Progenitor cell of endocrine pancreas (in vitro differentiated cells): Measurements from ENCODE around the gene GPAM. TPM values are rescaled to one million over a fixed set of nuclear protein-coding genes. Genes with fewer than 3 reads are reported as not detected.

Source experiments
- DNase-seq: peaks from one replicate; pipeline ENCODE4 v3.0.0; 2021; ENCODE audit warnings: low spot score; ENCODE audit not compliant: unreplicated experiment
- H3K27ac Mint-ChIP-seq: 2 replicates; pipeline ENCODE4 v1.8.0; 2021; ENCODE audit warnings: mild to moderate bottlenecking, moderate library complexity, mixed read lengths
- H3K27me3 Mint-ChIP-seq: 2 replicates; pipeline ENCODE4 v1.8.0; 2021; ENCODE audit warnings: mixed read lengths
- H3K36me3 Mint-ChIP-seq: 2 replicates; pipeline ENCODE4 v1.8.0; 2022; ENCODE audit warnings: mixed read lengths; ENCODE audit not compliant: insufficient read depth
- H3K4me1 Mint-ChIP-seq: 2 replicates; pipeline ENCODE4 v1.8.0; 2021; ENCODE audit warnings: low read depth, mixed read lengths
- H3K4me3 Mint-ChIP-seq: 2 replicates; pipeline ENCODE4 v1.8.0; 2021; ENCODE audit warnings: low read depth, mild to moderate bottlenecking, moderate library complexity, mixed read lengths
- H3K9me3 Mint-ChIP-seq: 2 replicates; pipeline ENCODE4 v1.8.0; 2021; ENCODE audit warnings: low read depth, mixed read lengths
- CTCF ChIP-seq: fragments of 200-600 bp; sonication (generic); IDR thresholded peaks from one replicate; pipeline ENCODE4 v1.5.0; 2021; ENCODE audit warnings: antibody characterized with exemption, mild to moderate bottlenecking; ENCODE audit not compliant: unreplicated experiment
- total RNA-seq: library from RNA; stranded (reverse); gene quantifications from 2 replicates; pipeline ENCODE4 v1.2.1, GENCODE V29; 2021

The GPAM gene
- total RNA-seq, 1 donor from 2014 or later: 20.1 TPM

- H3K4me1 Mint-ChIP-seq: peaks cover 17% of the 10 kb centered on the region
- no peak overlapping the region for H3K4me3 Mint-ChIP-seq
- H3K27me3 Mint-ChIP-seq: peaks cover 22% of the 10 kb centered on the region
- H3K9me3 Mint-ChIP-seq: peaks cover 12% of the 10 kb centered on the region
- no peak overlapping the region for H3K27ac Mint-ChIP-seq
- H3K36me3 Mint-ChIP-seq: no peaks in the 10 kb centered on the region
- DNase-seq: no peak
- TF ChIP-seq CTCF: no peak
These were observed 34.4 kb upstream of the GPAM start for GRCh38 chr10:112218036-112218390.

- Mint-ChIP-seq H3K27me3 (peaks cover 22% of the 10 kb centered on the region), H3K4me1 (peaks cover 17% of the 10 kb centered on the region), H3K9me3 (peaks cover 12% of the 10 kb centered on the region), H3K27ac (no peak overlapping the region), H3K36me3 (no peaks in the 10 kb centered on the region), H3K4me3 (no peak overlapping the region)
- TF ChIP-seq CTCF: no peak
- DNase-seq: no peak
These were observed 33.9 kb upstream of the GPAM start for GRCh38 chr10:112217386-112218035.

GRCh38 chr10:112216966-112217365 lies 33.4 kb upstream of the GPAM start:
- no peak for DNase-seq

GRCh38 chr10:112216151-112216550 lies 32.6 kb upstream of the GPAM start:
- DNase-seq: no peak
- no peak for TF ChIP-seq CTCF
- no peak overlapping the region for H3K27ac Mint-ChIP-seq
- peaks cover 17% of the 10 kb centered on the region for H3K4me1 Mint-ChIP-seq
- no peak overlapping the region for H3K4me3 Mint-ChIP-seq
- H3K9me3 Mint-ChIP-seq: peaks cover 12% of the 10 kb centered on the region
- H3K27me3 Mint-ChIP-seq: peaks cover 31% of the 10 kb centered on the region
- no peaks in the 10 kb centered on the region for H3K36me3 Mint-ChIP-seq

More at GRCh38 chr10:112216966-112217365, 33.4 kb upstream of the GPAM start:
- peaks cover 17% of the 10 kb centered on the region for H3K4me1 Mint-ChIP-seq
- TF ChIP-seq CTCF: no peak
- no peak overlapping the region for H3K4me3 Mint-ChIP-seq
- peaks cover 23% of the 10 kb centered on the region for H3K27me3 Mint-ChIP-seq
- peaks cover 12% of the 10 kb centered on the region for H3K9me3 Mint-ChIP-seq
- no peaks in the 10 kb centered on the region for H3K36me3 Mint-ChIP-seq
- no peak overlapping the region for H3K27ac Mint-ChIP-seq

GRCh38 chr10:112215342-112215774 lies 31.8 kb upstream of the GPAM start:
- no peak for TF ChIP-seq CTCF
- peaks cover 17% of the 10 kb centered on the region for H3K4me1 Mint-ChIP-seq

More at GRCh38 chr10:112215342-112215774, 31.8 kb upstream of the GPAM start:
- peaks cover 37% of the 10 kb centered on the region for H3K27me3 Mint-ChIP-seq
- H3K4me3 Mint-ChIP-seq: no peak overlapping the region
- H3K27ac Mint-ChIP-seq: no peak overlapping the region
- no peak for DNase-seq
- H3K36me3 Mint-ChIP-seq: no peaks in the 10 kb centered on the region
- peaks cover 9% of the 10 kb centered on the region for H3K9me3 Mint-ChIP-seq
